Iris pigment epithelial cell (primary cell): ENCODE measurements around the gene MARK2.
A peak's percentile ranks its signal among the peaks of the same experiment; 100 is the strongest.
"Not testable (repeated sequence)": the region's sequence is repeated elsewhere in the genome, so short reads cannot be mapped to it uniquely, and the experiment has no call there.

ENCODE experiments used
- DNase-seq: peaks from one replicate; pipeline ENCODE4 v3.0.0-alpha.2; 2011; ENCODE audit warnings: low read depth

MARK2 gene

GRCh38 chr11:63838678-63839507 is at the start of gene MARK2:
Gene MARK2 (plus strand): TSS chr11:63839110. CDS start chr11:63839507, 397 bp downstream.
- DNase-seq, result peak; percentile 96

DNA sequence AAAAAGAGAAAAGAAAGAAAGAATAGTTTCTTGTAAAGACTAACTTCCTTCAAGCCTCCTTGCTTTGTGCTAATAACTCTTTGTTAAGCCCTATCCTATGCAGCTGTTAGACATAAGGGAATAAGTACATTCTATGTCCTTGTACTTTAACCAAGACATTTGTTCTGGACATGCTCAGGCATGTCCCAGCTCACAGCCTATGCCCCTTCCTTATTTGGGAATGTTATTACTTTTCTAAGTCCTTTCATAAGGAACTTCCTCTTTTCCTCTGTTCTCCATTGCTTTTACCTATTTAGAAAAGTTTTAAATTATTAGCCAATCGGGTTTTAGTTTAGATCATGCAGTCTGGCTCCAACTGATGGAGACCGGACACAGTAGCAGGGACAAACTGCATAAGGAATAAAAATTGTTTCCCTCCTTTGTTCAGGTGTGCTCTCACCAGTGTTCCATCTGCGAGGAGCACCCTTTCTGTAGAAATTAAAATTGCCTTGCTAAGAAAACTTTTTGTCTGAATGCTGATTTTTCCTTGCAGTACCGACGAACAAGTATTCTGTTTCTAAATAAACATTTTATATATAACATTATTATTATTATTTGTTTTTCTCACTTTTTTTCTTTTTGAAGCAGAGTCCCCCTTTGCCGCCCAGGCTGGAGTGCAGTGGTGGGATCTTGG is 47.3 kb upstream of the MARK2 start:
- no peak for DNase-seq

- DNase-seq, result no peak
Observed at GRCh38 chr11:63793161-63793560, 45.7 kb upstream of the MARK2 start.

DNA sequence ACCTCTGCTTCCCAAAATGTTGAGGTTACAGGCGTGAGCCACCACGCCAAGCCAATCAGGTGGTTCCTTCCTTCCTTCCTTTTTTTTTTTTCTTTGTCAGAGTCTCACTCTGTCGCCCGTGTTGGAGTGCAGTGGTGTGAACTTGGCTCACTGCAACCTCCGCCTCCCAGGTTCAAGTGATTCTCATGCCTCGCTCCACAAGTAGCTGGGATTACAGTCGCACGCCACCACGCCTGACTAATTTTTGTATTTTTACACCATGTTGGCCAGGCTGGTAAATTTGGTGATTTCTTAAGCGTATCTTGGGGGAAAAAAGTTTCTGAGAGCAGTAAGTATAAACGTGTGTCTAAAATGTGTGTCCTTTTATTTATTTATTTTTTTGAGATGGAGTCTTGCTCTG is 43.8 kb upstream of the MARK2 start:
- no peak for DNase-seq

DNA sequence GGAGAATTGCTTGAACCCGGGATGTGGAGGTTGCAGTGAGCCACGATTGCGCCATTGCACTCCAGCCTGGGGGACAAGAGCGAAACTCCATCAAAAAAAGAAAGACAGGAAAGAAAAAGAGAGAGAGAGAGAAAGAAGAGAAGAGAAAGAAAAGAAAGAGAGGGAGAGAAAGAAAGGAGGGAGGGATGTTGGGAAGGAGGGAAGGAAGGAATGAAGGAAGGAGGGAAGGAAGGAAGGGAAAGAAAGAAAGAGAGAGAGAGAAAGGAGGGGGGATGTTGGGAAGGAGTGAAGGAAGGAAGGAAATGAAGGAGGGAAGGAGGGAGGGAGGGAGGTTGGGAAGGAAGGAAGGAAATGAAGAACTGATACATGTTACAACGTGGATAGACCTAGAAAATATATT is 38.0 kb upstream of the MARK2 start:
- DNase-seq, result no peak

GRCh38 chr11:63802637-63803414 is 36.1 kb upstream of the MARK2 start:
- DNase-seq, result peak; percentile 81

GRCh38 chr11:63804259-63804658 is 34.7 kb upstream of the MARK2 start:
- DNase-seq, result no peak

GRCh38 chr11:63805844-63806415 is 33.0 kb upstream of the MARK2 start:
- DNase-seq, result peak; percentile 64

- DNase-seq, result not testable (repeated sequence)
Observed at GRCh38 chr11:63810383-63810782, 28.5 kb upstream of the MARK2 start.

DNA sequence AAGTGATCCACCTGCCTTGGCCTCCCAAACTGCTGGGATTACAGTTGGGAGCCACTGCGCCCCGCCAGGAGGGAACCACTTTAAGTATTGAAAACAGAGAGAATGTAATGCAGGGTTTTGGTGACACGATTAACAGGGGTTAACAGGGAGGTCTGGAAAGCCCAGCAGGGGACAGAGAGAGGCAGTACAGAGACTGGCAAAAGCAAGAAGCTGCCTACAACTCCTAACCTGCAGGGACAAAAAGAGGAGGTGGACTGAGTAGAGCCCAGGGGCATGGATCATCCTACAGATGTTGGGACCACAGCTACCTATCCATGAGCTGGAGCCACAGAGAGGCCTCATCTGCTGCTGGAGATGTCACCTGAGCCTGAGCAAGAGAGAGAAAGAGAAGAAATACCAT is 27.4 kb upstream of the MARK2 start:
- no peak for DNase-seq

- peak; percentile 63 for DNase-seq
Observed at GRCh38 chr11:63813035-63813562, 25.8 kb upstream of the MARK2 start, which contains the start of gene SPINDOC. Gene SPINDOC (plus strand): TSS chr11:63813456. CDS start chr11:63813687, 231 bp downstream.

- peak; percentile 47 for DNase-seq
Observed at GRCh38 chr11:63813563-63814382, 25.1 kb upstream of the MARK2 start.

- peak; percentile 28 for DNase-seq
Observed at GRCh38 chr11:63814383-63814736, 24.6 kb upstream of the MARK2 start.

GRCh38 chr11:63816166-63816565 is 22.7 kb upstream of the MARK2 start:
- DNase-seq, result no peak

DNA sequence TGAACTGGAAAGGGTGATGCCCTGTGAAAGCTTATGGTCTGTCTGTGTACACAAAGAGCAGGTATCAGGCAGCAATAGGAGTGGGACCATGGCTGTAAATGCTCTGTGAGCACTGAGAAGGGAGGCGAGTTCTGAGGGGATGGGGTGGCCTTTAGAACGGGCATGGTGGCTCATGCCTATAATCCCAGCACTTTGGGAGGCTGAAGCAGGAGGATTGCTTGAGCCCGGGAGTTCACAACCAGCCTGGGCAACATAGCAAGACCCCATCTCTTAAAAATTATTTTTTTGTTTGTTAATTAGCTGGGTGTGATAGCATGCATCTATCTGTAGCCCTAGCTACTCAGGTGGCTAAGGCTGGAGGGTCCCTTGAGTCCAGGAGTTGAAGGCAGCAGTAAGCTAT is 22.2 kb upstream of the MARK2 start:
- DNase-seq, result no peak

DNA sequence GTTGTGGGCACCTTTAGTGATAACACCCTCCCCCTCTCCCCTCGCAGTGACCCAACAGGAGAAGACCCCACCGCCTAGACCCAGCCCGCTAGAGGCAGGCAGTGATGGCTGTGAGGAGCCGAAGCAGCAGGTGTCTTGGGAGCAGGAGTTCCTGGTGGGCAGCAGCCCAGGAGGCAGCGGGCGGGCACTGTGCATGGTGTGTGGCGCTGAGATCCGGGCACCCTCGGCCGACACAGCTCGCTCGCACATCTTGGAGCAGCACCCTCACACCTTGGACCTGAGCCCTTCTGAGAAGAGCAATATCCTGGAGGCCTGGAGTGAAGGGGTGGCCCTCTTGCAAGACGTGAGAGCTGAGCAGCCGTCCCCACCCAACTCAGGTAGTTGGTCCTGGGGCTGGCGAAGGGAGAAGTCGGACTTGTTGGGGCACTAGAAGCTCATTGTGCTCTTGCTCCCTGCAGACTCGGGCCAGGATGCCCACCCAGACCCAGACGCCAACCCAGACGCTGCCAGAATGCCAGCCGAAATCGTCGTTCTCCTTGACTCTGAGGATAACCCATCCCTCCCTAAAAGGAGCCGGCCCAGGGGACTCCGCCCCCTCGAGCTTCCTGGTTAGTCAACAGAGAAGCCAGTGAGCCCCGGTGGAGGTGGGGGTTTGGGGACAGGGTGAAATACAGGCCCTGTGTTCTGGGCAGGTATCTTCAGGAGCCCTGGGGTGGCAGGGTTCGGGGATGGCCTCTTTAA is 21.0 kb upstream of the MARK2 start:
- no peak for DNase-seq

- no peak for DNase-seq
Observed at GRCh38 chr11:63818609-63819008, 20.3 kb upstream of the MARK2 start.

GRCh38 chr11:63821411-63821810 is 17.5 kb upstream of the MARK2 start:
- no peak for DNase-seq

- DNase-seq, result no peak
Observed at GRCh38 chr11:63826471-63827190, 12.3 kb upstream of the MARK2 start.
